HS-5 (cell line): ENCODE data around the gene TOM1.

Experiments used
- DNase-seq: peaks from one replicate; pipeline ENCODE4 v3.0.0-alpha.2; 2012; ENCODE audit warnings: low read depth

TOM1 gene

DNA sequence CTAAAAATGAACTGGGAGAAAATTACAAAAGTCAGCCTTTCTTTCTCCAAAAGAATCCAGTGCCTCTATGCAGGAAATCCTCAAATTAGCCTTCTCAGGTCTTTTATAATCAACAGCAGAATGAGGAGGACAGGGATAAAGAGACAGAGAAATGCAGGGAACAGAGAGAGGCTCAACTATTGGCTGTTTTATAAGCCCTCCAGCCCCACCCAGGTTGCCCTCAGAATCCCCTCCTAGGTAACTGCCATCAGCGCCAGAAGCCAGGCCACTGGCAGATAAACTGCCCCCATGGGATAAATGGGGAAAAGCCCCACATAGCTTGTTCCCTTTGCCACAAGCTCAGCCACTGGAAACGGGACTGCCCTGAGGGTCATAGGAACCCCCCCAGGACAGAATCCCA lies 70.3 kb downstream of the TOM1 start:
- DNase-seq, result no peak

DNA sequence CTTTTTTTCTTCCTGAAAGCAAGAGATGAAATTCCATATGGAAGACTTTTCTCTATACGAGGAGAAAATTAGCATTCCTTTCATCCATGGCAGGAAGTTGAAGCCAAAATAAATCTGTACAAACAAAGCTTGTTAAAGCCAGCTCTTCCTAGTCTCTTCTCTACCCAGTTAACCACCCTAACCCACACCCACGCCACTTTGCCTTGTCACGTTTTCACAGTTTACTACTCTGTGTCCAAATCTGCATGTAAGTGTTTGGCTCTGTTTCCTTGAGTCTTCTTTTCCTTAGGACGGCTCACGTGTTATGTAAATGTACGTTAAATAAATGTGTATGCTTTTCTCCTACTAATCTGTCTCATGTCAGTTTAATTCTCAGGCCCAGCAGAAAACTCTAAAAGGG lies 74.1 kb downstream of the TOM1 start:
- DNase-seq, result no peak

DNA sequence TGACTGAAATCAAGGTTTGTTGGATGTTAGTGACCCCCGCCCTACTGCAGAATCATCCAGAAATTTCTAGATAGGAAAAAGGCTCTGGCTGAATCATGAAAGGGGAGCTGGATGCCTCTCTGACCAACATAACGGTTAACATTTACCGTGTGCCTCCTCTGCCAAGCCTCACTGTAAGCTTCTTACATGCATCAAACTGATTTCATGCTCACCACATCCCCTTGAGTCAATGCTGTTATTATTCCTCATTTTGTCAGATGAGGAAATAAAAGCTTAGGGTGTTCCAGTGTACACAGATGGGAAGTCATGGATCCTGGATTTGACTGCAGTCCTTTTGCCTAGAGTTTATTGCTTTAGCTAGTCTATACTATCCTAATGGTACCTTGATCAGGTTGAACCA lies 75.3 kb downstream of the TOM1 start:
- no peak for DNase-seq

DNA sequence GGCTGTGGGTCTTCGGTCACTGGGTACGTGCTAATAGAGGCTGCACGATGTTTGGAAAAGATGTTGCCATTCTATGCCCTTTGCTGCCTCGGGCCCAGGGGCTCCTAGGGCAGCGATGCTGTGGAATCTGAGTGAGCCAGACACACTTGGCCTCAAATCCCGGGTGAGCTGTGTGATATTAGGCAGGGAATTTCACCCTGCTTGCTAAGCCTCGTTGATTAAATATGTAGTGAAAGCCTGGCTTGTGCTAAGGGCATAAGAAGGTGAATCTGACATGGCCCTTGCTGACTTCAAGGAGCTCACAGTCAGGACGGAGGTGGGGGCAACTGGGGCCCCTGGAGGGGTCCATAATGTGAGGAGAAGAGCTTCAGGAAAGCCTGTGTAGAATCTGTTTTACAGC lies 75.8 kb downstream of the TOM1 start:
- no peak for DNase-seq

DNA sequence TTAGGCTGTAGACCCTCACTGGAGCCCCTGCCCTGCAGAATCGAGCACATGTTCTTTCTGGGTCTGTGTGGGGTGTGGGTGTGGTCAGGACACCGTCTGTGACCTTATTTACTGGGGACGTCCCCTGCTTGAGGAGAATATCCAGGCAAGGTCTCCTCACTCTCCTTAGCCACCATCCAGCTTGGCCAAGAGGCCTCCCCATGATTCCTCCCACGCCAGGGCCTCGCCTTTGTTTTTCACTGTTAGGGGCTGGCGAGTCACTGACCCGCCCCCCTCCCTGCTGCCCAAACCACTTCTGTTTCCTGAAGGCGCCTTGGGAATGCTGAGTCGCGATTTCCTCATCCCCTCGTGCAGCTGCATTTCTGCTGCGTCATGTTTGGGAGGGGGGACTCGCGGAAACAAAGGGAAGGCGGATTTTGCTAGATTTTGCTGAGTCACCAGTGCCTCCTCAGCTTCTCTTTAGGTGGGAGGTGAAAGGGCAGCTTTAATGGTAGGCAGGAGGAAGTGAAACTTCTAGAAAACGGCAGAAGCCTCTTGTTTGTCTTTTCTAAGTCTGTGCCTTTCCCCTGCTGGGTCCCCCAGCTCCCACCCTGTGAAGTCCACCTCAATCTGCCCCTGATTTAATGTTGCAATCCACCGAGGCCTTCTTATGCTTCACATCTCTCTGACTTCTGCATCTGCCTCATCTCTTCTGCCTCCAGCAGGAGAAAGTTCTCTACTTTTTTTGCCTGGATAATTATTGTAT lies 77.2 kb downstream of the TOM1 start:
- peak; percentile 95 for DNase-seq

DNA sequence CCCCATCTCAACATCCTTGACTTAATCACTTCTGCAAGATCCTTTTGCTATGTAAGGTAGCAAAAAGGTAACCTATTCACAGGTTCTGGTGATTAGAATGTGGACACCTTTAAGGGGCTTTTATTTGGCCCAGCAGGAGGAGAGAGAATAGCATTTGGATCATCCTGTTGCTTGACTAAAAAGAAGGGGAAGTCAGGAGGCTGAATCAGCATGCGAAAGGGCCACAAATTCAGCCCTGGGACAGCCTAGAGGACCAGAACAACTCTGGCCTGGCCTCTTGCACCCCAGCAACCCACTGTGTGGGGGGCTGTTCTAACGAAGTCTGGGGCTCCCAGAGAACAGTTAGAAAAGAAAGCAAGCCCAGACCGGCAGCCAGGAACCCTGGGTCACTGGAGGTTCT lies 78.0 kb downstream of the TOM1 start:
- no peak for DNase-seq

DNA sequence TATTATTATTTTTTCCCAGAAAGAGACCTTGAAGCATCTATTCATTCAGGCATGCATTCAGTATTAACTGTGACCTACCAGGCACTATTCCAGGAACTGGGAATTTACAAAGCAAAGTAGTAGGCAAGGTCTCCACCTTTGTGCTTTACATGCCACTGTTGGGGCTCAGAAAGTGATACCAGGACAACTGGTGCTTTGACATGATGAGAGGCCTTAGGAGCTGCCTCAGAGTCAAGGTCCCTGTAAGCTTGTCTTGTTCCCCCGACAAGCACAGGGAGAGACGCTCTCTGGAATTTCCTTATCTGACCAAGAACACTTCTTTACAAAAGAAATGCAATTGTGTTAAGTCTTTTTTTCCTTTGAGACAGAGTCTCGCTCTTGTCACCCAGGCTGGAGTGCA lies 78.9 kb downstream of the TOM1 start:
- no peak for DNase-seq

DNA sequence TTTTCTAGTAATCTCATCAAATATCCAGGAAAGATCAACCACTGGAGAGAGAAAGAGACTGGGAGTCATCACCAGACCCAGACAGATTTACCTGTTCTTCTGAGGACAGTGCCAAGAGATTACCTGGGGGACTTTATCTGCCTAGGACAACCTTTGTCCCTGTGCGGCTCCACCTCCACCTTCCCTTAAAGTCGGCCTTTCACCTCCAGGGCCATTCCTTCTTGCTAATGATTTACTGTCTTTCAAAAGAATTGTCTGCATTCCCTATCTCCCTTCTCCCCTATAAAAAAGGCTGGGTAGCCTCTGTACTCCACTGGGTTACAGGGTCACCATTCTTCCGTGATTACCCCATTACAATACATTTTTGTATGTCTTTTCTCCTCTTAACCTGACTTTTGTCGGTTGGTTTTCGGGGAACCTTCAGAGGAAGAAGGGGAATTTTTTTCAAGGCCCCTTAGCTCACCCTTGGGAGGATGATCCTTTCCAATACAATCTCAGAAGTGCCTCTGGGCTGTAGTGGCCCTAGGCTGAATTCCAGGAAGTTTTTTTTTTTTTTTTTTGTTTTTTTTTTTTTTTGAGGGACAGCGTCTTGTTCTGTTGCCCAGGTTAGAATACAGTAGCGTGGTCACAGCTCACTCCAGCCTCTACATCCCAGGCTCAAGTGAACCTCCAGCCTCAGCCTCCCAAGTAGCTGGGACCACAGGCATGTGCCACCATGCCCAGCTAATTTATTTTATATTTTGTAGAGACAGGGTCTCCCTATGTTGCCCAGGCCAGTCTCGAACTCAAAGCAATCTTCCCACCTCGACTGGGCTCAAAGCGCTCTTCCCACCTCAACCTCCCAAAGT lies 79.7 kb downstream of the TOM1 start:
- no peak for DNase-seq

DNA sequence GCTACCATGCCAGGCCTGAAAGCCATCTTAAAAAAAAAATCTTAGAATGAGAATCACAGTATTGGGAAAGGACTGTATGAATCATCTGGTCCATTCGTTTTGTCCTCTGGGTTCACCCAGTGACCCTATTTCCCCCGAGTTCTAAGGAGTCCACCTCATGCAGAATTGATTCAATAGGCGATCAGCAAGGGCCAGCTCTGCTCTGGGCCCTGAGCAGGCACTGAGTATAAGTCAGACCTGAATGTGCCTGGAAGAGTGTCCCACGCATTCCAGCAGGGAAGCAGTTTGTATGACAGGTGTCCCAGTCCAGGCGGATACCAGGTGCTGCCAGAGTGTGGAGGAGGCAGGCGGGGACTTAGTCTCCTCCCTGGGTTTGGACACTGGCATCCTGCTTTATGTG lies 80.3 kb downstream of the TOM1 start:
- DNase-seq, result no peak

DNA sequence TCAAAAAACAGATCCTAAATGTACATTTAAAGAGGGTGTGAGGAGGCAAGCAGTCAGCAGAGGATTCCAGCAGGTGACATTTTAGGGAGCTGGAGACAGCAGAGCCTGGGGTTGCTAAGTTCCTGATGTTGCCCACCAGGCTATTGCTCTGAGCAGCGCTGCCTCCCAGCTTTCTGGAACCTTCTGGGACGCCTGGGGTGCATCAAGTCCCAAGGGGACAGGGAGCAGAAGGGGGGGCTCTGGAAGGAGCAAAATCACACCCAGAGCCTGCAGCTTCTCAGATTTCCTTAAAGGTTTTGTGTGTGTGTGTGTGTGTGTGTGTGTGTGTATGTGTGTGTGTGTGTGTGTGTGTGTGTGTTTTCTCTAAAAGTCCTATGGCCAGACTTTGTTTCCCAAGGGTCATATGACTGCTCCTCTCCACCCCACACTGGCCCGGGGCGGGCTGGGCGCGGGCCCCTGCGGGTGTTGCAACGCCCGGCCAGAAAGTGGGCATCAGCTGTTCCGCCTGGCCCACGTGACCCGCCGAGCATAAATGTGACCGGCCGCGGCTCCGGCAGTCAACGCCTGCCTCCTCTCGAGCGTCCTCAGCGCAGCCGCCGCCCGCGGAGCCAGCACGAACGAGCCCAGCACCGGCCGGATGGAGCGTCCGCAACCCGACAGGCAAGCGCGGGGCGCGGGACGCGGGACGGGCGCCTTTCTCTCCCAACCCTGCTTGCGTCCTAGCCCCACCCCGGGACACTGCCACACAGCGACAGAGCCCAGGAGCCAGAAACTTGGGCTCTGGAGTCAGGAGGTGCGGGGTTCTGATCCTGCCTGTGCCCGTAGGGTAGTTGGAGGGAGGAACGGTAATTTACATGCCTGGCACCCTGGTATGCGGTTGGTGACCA lies 81.1 kb downstream of the TOM1 start, which contains the start of gene HMOX1:
Gene HMOX1 (plus strand): TSS at position 560 of the 887 bp plus-strand sequence. CDS start 78 bp downstream, at position 638.
- DNase-seq, result no peak

DNA sequence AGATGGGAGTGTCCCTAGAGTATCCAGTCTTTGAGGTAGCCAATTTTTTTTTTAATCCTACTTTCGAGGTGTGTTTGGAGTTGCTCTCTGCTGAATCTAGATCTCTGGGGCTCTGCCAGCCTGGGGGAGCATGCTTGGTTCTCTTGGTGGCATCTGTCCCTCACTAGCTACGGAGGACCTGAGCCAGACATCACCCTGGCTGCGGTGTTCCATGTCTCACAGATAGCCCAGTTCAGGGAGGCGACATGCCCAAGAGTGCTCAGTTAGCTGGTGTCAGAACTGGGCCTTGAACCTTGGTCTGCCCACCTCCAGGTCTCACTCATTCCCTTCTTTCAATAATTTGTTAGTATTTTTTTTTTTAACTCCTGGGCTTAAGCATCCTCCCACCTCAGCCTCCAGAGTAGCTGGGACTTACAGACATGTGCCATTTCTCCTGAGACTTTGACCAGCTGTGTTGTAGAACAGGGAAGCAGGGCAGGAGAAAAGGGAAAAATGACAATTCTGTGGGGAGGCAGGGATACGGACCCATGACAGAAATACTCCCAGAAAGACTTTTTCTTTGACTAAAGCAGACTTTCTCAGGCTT lies 81.8 kb downstream of the TOM1 start:
- DNase-seq, result no peak

DNA sequence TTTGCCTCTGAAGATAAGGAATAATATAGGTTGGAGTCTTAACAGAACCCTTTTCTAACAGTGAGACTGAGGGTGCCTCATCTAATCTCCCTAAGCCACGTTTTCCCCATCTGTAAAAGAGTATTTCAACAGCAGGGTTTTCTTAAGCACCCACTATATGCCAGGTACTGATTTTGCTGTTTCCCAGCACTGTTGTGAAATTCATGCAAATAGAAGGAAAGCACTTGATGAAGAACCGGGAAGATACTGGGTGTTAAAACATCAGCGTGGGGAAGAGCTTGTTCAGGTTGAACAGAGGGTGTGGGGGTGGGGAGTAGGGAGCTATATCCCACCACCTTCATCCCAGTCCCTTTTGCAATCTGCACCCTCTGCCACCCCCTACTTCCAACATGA lies 84.0 kb downstream of the TOM1 start:
- DNase-seq, result no peak

DNA sequence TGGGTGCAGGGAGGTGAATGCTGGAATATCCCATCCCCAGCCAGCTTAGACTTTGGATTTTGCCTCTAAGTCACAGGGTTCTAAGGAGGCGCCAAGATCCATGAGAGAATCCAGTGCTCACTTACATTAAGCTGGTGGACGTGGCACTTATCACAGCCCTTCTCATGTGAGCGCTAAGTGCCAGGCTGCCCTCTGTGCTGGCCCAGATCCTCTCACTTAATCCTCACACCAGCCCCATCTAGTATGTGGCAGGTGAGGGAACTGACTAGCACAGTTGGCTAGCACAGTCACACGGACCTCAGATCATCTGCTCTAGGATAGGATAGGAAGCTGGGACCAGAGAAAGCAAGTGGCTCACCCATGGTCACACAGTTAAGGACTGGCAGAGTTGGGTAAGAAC lies 84.8 kb downstream of the TOM1 start:
- no peak for DNase-seq

DNA sequence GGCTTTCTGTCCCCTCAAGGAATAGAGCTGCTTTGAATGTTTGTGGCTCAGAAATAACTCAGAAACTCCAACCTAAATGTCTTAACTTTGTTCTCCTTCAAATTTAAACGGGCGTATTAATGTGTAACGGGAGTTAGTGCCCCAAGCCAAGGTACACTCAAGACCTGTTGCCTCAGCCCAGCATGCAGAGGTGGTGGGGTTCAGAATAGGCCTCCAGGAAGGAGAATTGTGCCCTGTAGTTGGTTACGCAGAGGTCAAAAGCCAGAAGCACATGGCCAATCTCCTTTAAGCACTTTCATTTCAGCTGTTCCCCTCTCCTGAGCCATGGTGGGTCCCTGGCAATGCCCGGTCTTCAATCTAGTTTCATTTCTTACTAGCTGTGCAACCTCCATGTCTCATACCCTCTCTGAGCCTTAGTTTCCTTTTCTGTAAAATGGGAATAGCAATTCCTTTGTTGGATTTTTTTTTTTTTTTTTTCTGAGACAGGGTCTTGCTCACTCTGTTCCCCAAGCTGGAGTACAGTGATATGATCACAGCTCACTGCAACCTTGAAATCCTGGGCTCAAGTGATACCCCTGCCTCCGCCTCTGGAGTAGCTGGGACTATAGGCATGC lies 85.4 kb downstream of the TOM1 start:
- DNase-seq, result no peak

DNA sequence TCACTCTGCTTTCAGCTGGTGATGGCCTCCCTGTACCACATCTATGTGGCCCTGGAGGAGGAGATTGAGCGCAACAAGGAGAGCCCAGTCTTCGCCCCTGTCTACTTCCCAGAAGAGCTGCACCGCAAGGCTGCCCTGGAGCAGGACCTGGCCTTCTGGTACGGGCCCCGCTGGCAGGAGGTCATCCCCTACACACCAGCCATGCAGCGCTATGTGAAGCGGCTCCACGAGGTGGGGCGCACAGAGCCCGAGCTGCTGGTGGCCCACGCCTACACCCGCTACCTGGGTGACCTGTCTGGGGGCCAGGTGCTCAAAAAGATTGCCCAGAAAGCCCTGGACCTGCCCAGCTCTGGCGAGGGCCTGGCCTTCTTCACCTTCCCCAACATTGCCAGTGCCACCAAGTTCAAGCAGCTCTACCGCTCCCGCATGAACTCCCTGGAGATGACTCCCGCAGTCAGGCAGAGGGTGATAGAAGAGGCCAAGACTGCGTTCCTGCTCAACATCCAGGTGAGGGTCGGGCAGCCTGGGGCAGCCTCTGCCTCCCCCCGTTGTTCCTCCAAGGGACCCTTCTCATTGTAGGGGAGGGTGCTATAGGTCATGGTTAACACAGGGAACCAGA lies 87.1 kb downstream of the TOM1 start:
- no peak for DNase-seq

DNA sequence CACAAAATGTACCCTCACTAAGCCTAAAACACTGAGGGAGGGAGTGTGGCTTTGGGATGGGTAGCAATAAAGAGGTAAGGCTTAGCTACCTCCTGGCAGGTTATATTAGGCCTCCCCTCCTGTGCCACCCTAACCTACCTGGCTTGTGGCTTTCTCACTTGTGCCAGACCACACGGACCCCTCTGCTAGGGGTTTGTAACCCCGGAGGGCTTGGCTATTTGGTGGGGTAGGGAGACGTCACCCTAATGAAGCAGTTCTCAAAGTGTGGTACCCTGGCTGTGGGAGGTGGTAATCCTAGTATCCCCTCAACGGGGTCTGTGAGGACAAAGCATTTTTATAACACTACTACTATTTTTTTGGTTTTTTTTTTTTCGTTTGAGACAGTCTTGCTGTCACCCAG lies 91.2 kb downstream of the TOM1 start:
- DNase-seq, result no peak

DNA sequence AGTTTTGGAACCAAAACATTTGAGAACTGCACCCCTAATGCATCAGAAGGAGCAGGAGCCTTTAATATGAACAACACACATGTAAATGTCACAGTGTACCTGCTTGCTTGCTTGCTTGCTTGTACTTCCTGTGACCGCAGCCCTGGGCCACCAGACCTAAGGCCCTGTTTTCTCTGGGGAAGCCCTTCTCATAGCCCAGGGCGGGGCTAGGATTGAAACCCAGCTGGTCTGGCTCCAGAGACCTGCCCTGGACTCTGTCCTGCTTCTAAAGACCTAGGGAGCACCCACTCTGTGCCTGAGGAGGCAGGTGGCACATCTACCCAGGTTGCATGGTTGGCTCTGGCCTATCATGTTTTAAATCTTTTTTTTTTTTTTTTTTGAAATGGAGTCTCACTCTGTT lies 92.7 kb downstream of the TOM1 start:
- no peak for DNase-seq

DNA sequence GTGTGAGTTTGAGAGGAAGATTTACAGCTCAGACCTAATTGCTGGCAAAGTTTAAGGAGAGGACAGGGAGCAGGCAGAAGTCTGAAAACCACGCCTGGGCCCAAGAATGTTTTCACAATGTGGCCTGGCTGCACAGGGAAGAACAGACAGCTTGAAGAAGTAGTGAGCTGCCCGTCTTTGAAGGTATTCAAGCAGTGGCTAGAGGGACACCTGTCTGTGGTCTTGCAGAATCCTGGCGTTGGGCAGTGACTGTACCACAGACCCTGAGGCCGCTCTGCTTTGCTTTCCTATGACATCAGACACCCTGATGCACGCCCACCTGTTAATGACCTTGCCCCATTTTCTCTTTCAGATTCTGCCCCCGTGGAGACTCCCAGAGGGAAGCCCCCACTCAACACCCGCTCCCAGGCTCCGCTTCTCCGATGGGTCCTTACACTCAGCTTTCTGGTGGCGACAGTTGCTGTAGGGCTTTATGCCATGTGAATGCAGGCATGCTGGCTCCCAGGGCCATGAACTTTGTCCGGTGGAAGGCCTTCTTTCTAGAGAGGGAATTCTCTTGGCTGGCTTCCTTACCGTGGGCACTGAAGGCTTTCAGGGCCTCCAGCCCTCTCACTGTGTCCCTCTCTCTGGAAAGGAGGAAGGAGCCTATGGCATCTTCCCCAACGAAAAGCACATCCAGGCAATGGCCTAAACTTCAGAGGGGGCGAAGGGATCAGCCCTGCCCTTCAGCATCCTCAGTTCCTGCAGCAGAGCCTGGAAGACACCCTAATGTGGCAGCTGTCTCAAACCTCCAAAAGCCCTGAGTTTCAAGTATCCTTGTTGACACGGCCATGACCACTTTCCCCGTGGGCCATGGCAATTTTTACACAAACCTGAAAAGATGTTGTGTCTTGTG lies 93.7 kb downstream of the TOM1 start:
- DNase-seq, result no peak

DNA sequence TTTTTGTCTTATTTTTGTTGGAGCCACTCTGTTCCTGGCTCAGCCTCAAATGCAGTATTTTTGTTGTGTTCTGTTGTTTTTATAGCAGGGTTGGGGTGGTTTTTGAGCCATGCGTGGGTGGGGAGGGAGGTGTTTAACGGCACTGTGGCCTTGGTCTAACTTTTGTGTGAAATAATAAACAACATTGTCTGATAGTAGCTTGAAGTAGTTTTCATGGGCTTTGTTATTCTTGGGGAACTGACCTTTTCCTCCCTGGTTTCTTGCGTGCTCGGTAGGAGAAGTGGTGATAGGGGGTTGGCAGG lies 94.3 kb downstream of the TOM1 start:
- no peak for DNase-seq

DNA sequence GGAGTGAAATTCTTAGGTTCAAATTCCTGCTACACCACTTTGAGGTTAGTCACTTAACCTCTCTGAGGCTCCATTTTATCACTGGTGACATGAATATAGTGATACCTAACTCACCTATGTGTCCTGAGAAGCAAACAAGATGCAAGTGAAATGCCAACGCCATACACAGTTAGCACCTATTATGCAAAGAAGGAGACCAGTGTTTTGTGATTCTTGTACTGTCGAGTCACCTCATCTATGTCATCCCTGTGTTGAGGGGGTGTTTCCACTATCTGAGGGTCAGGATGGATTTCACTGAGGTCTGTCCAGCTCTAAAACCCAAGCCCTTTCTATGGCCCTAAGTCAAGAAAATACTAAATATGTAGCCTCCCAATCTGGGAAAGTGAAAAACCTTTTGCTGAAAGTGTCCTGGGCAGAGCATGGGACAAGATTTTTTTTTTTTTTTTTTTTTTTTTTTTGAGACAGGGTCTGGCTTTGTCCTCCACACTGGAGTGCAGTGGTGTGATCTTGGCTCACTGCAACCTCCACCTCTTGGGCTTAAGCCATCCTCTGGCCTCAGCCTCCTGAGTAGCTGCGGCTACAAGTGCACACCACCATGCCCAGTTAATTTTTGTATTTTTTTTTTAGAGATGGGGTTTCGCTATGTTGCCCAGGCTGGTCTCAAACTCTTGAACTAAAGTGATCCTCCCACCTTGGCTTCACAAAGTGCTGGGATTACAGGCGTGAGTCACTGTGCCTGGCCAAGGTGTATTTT lies 95.3 kb downstream of the TOM1 start:
- no peak for DNase-seq
